GM23338 (cell line): Measurements from ENCODE around the gene FBXO39. TPM values are rescaled to one million over a fixed set of nuclear protein-coding genes. Genes with fewer than 3 reads are reported as not detected.
A peak's percentile ranks its signal among the peaks of the same experiment; 100 is the strongest.

Experiments
- ATAC-seq: fragments of 200-7000 bp; cut with Tn5 transposase; 3 replicates; pipeline ENCODE4 v1.9.1; 2020
- DNase-seq: peaks from one replicate; pipeline ENCODE4 v3.0.0-alpha.2; 2015; ENCODE audit warnings: low spot score
- H2AFZ ChIP-seq: fragments of 200-600 bp; sonication (generic); 2 replicates; pipeline ENCODE4 v1.8.0; 2016; ENCODE audit warnings: antibody characterized with exemption, mild to moderate bottlenecking, moderate library complexity
- H3F3A ChIP-seq: fragments of 200-600 bp; sonication (generic); replicated peaks from 2 replicates; pipeline ENCODE4 v1.8.0; 2017; ENCODE audit warnings: antibody characterized with exemption, mixed run types, low read depth
- H3K27ac ChIP-seq: fragments of 200-600 bp; sonication (generic); 2 replicates; pipeline ENCODE4 v1.6.1; 2016; ENCODE audit warnings: low read depth
- H3K27me3 ChIP-seq: fragments of 200-600 bp; sonication (generic); 2 replicates; pipeline ENCODE4 v1.8.0; 2016; ENCODE audit warnings: mild to moderate bottlenecking, mixed run types, moderate library complexity; ENCODE audit not compliant: insufficient read depth
- H3K36me3 ChIP-seq: fragments of 200-600 bp; sonication (generic); 2 replicates; pipeline ENCODE4 v1.8.0; 2016; ENCODE audit warnings: mild to moderate bottlenecking; ENCODE audit not compliant: insufficient read depth
- H3K4me1 ChIP-seq: fragments of 200-600 bp; sonication (generic); 2 replicates; pipeline ENCODE4 v1.8.0; 2016; ENCODE audit warnings: mild to moderate bottlenecking, moderate library complexity; ENCODE audit not compliant: insufficient read depth
- H3K4me2 ChIP-seq: fragments of 200-600 bp; sonication (generic); 2 replicates; pipeline ENCODE4 v1.7.1; 2017; ENCODE audit warnings: mixed run types
- H3K4me3 ChIP-seq: fragments of 200-600 bp; sonication (generic); 2 replicates; pipeline ENCODE4 v1.6.1; 2016; ENCODE audit warnings: mixed run types
- H3K79me2 ChIP-seq: fragments of 200-600 bp; sonication (generic); replicated peaks from 2 replicates; pipeline ENCODE4 v1.8.0; 2017; ENCODE audit warnings: mild to moderate bottlenecking; ENCODE audit not compliant: insufficient read depth
- H3K9me2 ChIP-seq: fragments of 200-600 bp; sonication (generic); 2 replicates; pipeline ENCODE4 v1.8.0; 2017; ENCODE audit not compliant: insufficient read depth
- H4K20me1 ChIP-seq: fragments of 200-600 bp; sonication (generic); replicated peaks from 2 replicates; pipeline ENCODE4 v1.8.0; 2017; ENCODE audit warnings: mild to moderate bottlenecking; ENCODE audit not compliant: insufficient read depth
- H3K27ac Mint-ChIP-seq: 2 replicates; pipeline ENCODE4 v1.8.0; 2020; ENCODE audit warnings: inconsistent platforms, mild to moderate bottlenecking, moderate library complexity, mixed read lengths
- H3K27me3 Mint-ChIP-seq: 3 replicates; pipeline ENCODE4 v1.8.0; 2022; ENCODE audit warnings: low read depth, mild to moderate bottlenecking, moderate library complexity, mixed read lengths, inconsistent platforms; ENCODE audit not compliant: insufficient read depth, poor library complexity
- H3K36me3 Mint-ChIP-seq: 3 replicates; pipeline ENCODE4 v1.8.0; 2021; ENCODE audit warnings: low read depth, mild to moderate bottlenecking, inconsistent platforms, moderate library complexity, mixed read lengths
- H3K4me1 Mint-ChIP-seq: 3 replicates; pipeline ENCODE4 v1.8.0; 2020; ENCODE audit warnings: mild to moderate bottlenecking, inconsistent platforms, mixed read lengths
- H3K4me3 Mint-ChIP-seq: 3 replicates; pipeline ENCODE4 v1.8.0; 2021; ENCODE audit warnings: moderate library complexity, mild to moderate bottlenecking, inconsistent platforms, mixed read lengths
- H3K9me3 Mint-ChIP-seq: 3 replicates; pipeline ENCODE4 v1.8.0; 2020; ENCODE audit warnings: moderate library complexity, mild to moderate bottlenecking, inconsistent platforms, mixed read lengths
- CREB1 ChIP-seq: fragments of 250-450 bp; sonication (Bioruptor Pico); IDR thresholded peaks from 2 replicates; pipeline ENCODE4 v1.5.0; 2020; ENCODE audit warnings: low read depth, mild to moderate bottlenecking, moderate library complexity
- STAT1 ChIP-seq: IDR thresholded peaks from one replicate; pipeline ENCODE4 v1.6.1; 2016; ENCODE audit warnings: antibody characterized with exemption; ENCODE audit not compliant: unreplicated experiment
- polyA plus RNA-seq: library from polyadenylated mRNA; unstranded; fragments of >200 nt; fragmentation: Nextera tagmentation; extraction: Ambion mirVana; gene quantifications from 2 replicates; pipeline ENCODE4 v1.2.1, GENCODE V29; 2016
- small RNA-seq: library from RNA; depleted of rRNA; stranded (forward); fragments of <200 nt; gene quantifications from one replicate; pipeline ENCODE3, GENCODE V24; 2014; ENCODE audit warnings: low replicate concordance
- total RNA-seq: library from RNA; depleted of rRNA; stranded (reverse); fragments of >200 nt; shearing (Covaris generic); gene quantifications from 2 replicates; pipeline ENCODE4 v1.2.3, GENCODE V29; 2014; rRNA removed

FBXO39 gene
- total and polyA plus RNA-seq, 2 experiments from 2014 or later, result not detected

- peak; percentile 99 for ATAC-seq
- no peak for TF ChIP-seq STAT1
- peak; percentile 75 for TF ChIP-seq CREB1 (CRISPR knock-in tag)
- peaks cover 20% of the 10 kb centered on the region for H3K27me3 Mint-ChIP-seq
- H3K27me3 ChIP-seq, result peaks cover 28% of the 10 kb centered on the region
- H3K27ac ChIP-seq, result no peak within 1 kb of the TSS
- H3K9me2 ChIP-seq, result no peaks in the 10 kb centered on the region
- no peaks in the 10 kb centered on the region for H3K4me1 ChIP-seq
- H3K9me3 Mint-ChIP-seq, result no peaks in the 10 kb centered on the region
- no peak within 1 kb of the TSS for H3K27ac Mint-ChIP-seq
- H2AFZ ChIP-seq, result peak within 1 kb of the TSS; percentile 97
- H3F3A ChIP-seq, result no peaks in the 10 kb centered on the region
- no peaks in the 10 kb centered on the region for H4K20me1 ChIP-seq
- H3K36me3 Mint-ChIP-seq, result no peaks in the 10 kb centered on the region
- H3K4me1 Mint-ChIP-seq, result peaks cover 2% of the 10 kb centered on the region; the same call in 1 of the 3 replicates
- H3K36me3 ChIP-seq, result no peaks in the 10 kb centered on the region
- H3K4me2 ChIP-seq, result peak within 1 kb of the TSS; percentile 78
- H3K4me3 ChIP-seq, result peak within 1 kb of the TSS; percentile 59
- peak within 1 kb of the TSS; percentile 81 for H3K4me3 Mint-ChIP-seq
- peak; percentile 97 for DNase-seq
- H3K79me2 ChIP-seq, result no peaks in the 10 kb centered on the region
Observed at GRCh38 chr17:6831661-6832263, 55.7 kb downstream of the FBXO39 start, which contains the start of gene TEKT1. TSS of gene TEKT1 (minus strand) at chr17:6831729. CDS start at chr17:6830376, 1,353 bp downstream.

Small RNAs within 50 kb of the gene (small RNA-seq; reads per million reads assigned to genes)
- not detected for gene AC004706.2

Other genes with a start within 250 kb of the FBXO39 start
- 1.5 and 2.2 TPM in 2 replicates for gene PITPNM3, start 219.7 kb upstream of the FBXO39 start, total RNA-seq
- gene PITPNM3, start 219.7 kb upstream of the FBXO39 start, polyA plus RNA-seq, result 0.68 and 1.0 TPM in 2 replicates
- 27.8 and 31.8 TPM in 2 replicates for gene KIAA0753, start 135.5 kb upstream of the FBXO39 start, total RNA-seq
- 5.9 and 6.0 TPM in 2 replicates for gene KIAA0753, start 135.5 kb upstream of the FBXO39 start, polyA plus RNA-seq
- gene TXNDC17, start 135.2 kb upstream of the FBXO39 start, total RNA-seq, result 197 and 202 TPM in 2 replicates
- gene TXNDC17, start 135.2 kb upstream of the FBXO39 start, polyA plus RNA-seq, result 887 and 915 TPM in 2 replicates
- gene MED31, start 124.6 kb upstream of the FBXO39 start, total RNA-seq, result 5.0 and 5.5 TPM in 2 replicates
- gene MED31, start 124.6 kb upstream of the FBXO39 start, polyA plus RNA-seq, result 40.0 and 49.3 TPM in 2 replicates
- gene C17orf100, start 124.5 kb upstream of the FBXO39 start, total RNA-seq, result 1.7 and 2.7 TPM in 2 replicates
- gene C17orf100, start 124.5 kb upstream of the FBXO39 start, polyA plus RNA-seq, result 3.9 and 4.8 TPM in 2 replicates
- 1.4 and 2.3 TPM in 2 replicates for gene SLC13A5, start 62.8 kb upstream of the FBXO39 start, total RNA-seq
- gene SLC13A5, start 62.8 kb upstream of the FBXO39 start, polyA plus RNA-seq, result 0.38 and 1.2 TPM in 2 replicates
- not detected in 2 replicates for gene XAF1, start 20.2 kb upstream of the FBXO39 start, total RNA-seq
- gene XAF1, start 20.2 kb upstream of the FBXO39 start, polyA plus RNA-seq, result not detected in 2 replicates
- not detected in 2 replicates for gene TEKT1, start 55.5 kb downstream of the FBXO39 start, total RNA-seq
- not detected in 2 replicates for gene TEKT1, start 55.5 kb downstream of the FBXO39 start, polyA plus RNA-seq
- 0.66 and 1.2 TPM in 2 replicates for gene ALOX12, start 219.8 kb downstream of the FBXO39 start, total RNA-seq
- gene ALOX12, start 219.8 kb downstream of the FBXO39 start, polyA plus RNA-seq, result 1.5 and 1.8 TPM in 2 replicates
- 126 and 134 TPM in 2 replicates for gene RNASEK, start 236.4 kb downstream of the FBXO39 start, total RNA-seq
- gene RNASEK, start 236.4 kb downstream of the FBXO39 start, polyA plus RNA-seq, result 296 and 298 TPM in 2 replicates
- 4.2 and 4.5 TPM in 2 replicates for gene BCL6B, start 246.8 kb downstream of the FBXO39 start, total RNA-seq
- gene BCL6B, start 246.8 kb downstream of the FBXO39 start, polyA plus RNA-seq, result 2.1 and 3.3 TPM in 2 replicates